ENCODE data around the gene KLHL29. TPM values are rescaled to one million over a fixed set of nuclear protein-coding genes. Genes with fewer than 3 reads are reported as not detected.

KLHL29 gene
- total RNA-seq, 1 donor from 2014 or later, result 2.3 TPM

DNA sequence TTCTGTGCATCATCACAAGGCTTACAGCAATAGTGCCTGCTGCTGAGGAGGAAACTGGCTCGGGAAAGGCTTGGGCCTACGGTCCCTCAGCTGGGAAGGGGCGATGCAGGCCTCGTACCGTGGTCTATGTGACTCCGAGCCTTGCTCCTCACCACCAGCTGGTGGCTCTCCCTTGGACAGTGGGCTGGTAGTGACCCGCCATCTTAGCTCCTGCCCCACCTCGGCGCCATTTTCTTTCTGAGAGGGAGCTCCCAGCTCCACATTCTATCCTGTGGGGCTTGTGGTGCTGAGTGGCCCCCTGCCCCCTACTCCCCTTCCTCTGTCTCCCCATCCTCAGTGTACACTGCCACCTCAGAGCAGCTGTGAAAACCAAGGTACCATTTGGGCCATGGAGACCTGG is 255.7 kb downstream of the KLHL29 start:
- no peak for ATAC-seq
- DNase-seq (ENCODE audit: low spot score), result no peak

DNA sequence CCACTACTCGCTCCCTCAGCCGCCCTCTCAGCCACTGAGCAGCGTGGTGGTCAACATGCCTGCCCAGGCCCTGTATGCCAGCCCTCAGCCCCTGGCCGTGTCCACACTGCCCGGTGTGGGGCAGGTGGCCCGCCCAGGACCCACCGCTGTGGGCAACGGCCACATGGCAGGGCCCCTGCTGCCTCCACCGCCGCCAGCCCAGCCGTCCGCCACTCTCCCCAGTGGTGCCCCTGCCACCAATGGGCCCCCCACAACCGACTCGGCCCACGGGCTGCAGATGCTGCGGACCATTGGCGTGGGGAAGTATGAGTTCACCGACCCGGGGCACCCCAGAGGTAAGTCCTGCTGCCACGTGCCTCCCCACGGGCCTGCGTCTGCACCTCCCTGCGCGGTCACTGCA is 257.5 kb downstream of the KLHL29 start:
- no peak for DNase-seq (ENCODE audit: low spot score)
- no peak for ATAC-seq

DNA sequence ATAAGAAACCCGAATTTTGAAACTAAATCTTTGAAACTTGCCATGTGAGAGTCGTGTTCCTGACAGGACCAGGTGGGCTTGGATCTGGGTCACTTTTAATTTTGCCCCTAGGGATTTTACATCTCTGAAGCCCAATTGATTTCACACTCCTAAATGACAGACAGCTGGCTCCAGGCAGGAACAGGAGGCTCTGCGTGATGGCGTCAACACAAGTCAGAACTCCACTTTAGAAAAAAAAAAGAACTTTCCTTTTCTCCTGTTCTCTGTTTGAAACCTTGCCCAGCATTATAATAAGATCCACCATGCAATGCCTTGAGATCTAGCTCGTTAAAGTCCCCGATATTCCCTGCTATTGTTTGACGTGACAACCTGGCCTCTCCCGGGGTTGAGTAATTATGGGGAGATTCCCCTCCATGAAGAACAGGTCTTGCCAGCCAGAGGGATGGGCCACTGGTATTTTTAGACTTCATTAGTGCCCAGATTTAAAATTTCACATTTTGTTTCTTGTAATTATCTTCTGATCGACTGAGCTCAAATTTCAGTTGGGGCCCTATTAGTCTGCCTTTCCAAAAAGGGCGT is 260.3 kb downstream of the KLHL29 start:
- DNase-seq (ENCODE audit: low spot score), result no peak
- ATAC-seq, result no peak

DNA sequence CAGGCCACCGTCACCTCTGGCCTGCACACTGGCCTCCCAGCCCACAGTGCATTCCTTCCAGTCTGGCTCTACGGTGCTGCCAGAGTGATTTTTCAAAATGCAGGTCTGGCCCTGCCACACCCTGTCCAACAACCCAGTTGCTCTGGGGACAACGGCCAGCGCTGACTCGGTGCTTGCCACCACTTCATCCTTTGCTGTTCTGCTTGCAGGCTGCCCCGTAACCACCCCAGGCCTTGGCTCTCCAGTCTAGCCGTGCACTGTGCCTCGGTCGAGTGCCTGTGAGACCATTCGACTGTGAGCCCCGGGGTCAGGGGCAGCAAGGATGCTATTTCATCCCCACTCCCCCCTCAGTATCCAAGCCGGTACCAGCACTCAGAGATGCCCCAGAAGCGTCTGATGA is 262.6 kb downstream of the KLHL29 start:
- DNase-seq (ENCODE audit: low spot score) (no peak), ATAC-seq (no peak)

DNA sequence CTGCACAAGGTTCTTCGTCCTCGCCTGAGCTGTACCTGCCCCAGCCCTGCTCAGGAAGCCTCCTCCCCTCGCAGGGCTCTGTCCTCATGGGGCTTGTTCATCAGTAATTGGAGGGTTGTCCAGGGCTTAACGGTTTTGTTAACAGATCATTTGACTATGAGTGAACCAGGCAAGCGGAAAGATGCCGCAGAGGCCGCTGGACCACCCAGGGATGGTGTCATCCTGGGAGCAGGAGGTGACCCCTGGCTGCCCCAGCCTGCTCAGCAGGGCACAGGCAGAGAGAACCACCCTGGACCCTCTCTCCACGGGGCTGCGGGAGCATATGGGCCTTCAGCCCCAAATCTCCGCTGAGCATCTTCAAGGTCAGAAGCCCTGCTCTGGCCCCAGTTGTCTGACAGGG is 264.3 kb downstream of the KLHL29 start:
- no peak for DNase-seq (ENCODE audit: low spot score)
- ATAC-seq, result no peak

DNA sequence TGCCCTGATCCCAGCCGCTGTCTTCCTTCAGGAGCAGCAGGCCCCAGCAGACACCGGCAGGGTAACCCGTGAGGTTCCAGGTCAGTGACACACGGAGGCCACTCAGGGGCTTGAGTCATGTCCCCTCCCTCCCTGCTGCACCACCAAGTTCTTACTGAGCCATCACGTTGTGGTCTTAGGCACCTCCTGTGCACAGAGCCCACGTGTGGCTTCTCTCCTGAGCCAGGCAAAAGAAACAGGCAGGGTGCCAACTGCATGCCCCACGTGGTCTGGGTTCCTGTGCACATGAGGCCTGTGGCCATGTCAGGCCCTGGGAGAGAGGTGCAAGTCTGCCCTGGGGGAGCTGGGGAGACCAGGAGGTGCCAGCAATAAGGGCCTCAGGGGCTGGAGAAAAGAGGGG is 264.8 kb downstream of the KLHL29 start:
- ATAC-seq, result no peak
- DNase-seq (ENCODE audit: low spot score), result no peak

DNA sequence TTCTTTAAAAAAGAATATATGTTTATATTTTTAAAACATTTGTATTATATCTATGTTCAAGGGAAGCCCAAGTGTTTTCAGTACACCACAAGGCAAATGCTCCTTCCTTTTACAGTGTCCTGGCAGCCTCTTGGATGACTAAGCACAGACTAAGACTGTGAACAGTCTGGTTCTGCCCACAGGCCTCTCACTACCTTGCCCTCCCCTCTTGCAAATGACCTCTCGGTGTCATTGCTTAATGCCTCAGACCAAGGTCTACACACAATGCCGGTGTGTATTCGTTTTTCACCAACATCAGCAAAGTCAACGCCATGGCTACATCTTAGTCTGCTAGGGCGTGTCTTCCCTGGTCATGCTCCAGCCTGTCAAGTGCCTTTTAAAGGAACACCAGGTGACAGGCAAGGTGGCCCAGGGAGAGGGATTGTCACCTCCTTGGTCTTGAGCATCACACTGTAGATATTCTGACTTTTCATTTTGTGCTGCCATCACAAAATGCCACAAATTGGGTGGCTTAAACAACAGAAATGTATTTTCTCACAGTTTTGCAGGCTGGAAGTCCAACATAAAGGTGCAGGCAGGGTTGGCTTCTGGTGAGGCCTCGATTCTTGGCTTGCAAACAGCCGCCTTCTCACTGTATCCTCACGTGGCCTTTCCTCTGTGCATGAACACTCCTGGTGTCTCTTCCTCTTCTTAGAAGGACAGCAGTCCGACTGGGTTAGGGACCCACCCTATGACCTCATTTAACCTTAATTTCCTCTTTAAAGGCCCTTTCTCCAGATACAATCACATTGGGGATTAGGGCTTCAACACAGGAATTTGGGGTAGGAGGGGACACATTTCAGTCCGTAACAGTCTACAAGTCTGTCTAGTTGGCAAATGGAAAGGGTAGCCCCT is 266.5 kb downstream of the KLHL29 start:
- ATAC-seq, result no peak
- no peak for DNase-seq (ENCODE audit: low spot score)

DNA sequence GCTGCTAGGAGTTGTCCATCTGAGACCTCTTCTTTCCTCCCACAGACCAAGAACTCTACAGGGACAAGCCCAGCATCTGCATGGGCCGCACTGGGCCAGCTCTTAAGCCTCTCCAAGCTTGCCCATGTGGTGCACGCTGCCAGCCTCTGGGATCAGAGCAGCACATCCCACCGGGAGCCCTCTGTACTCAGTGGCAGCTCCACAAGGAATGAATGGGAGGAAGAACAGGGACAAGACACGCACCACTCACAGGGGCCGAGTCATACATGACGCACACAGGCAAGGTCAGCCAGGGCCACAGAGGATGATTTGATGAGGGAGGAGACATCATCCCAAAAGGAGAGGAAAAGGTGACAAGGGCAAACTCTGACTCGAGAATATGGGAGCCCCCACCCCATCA is 268.3 kb downstream of the KLHL29 start:
- no peak for DNase-seq (ENCODE audit: low spot score)

DNA sequence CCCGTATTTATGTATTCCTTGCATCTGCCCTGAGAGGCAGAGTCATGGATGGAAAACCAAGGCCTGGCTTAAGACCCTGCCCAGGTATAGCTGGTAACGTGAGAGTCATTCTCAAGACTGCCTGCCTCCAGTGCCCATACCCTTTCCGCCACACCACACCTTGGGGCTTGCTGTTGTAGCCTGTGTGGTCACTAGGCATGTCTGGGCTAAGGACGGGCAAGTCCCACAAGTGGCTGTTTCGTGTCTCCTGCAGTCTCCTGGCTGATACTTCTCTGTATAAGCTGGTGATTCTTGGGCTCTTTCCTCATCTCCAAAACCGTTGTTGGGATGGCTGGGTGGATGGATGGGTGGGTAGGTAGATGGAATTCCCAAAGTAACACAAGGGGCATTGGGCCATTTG is 269.8 kb downstream of the KLHL29 start:
- ATAC-seq, result no peak
- no peak for DNase-seq (ENCODE audit: low spot score)

More for the DNA sequence above, 268.3 kb downstream of the KLHL29 start:
- no peak for ATAC-seq

DNA sequence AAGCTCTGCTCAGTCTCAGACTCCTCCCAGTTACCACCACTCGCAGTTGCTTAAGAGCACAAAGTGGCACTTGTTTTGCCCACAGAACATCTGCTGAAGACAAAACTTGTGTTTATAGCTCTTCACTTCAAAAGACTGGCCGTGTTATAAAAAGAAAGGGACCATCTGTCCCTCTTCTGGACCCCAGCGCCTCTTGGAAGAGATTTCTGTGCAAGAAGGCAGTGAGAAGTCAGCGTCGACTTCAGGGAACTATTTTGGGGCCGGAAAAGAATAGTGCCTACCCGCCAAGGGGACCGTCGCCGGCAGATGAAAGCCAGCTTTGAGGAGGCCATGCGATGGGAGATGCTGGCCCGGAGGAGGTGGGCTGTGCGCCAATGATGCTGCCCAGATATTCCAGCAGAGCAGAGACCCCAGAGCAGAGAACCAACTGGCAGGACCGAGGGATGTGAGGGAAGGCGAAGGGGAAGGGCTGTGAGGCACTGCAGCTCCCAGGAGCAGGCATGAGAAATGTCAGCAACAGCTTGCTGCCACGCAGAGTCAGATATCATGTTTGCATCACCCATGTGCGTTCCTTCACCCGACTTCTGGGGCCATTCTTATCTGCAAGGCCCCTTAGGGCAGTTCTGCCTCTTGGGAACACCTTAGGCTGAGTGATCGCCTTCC is 271.1 kb downstream of the KLHL29 start:
- ATAC-seq (no peak), DNase-seq (ENCODE audit: low spot score) (no peak)

DNA sequence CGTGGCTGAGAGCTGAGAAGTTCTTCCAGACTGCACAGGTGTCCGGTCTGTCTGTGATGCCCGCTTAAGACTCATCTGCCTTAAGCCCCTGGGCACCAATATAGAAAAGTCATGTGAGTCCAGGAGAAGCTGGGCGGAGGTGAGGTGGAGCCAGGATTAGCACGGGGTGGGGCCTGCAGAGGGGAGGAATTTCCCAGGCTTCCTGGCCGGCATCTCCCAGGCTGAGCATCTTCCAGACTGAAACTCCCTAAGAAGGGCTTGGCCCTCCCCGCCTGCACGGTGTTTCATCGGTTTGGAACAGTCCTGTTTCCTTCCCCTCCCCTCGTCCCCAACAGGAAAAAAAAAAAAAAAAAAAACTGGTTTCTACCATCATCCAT is 271.6 kb downstream of the KLHL29 start:
- DNase-seq (ENCODE audit: low spot score), result no peak

DNA sequence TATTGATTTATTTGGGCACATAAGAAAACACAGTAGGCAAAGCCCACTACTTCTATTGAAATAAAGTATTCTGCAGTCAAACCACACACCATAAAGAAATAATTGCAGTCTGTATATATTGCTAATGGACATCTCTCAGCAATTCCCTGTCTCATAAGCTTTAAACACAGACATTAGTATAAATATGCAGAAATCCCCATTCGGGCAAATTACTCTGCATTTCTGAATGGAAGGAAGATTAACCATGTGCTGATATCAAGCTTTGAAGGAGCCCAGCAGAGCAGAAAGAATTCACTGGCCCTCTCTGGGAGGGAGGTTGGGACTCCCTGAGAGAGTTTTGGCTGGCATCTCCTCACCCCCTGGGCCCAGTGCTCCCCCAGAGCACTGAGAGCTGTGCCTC is 272.4 kb downstream of the KLHL29 start:
- ATAC-seq (no peak), DNase-seq (ENCODE audit: low spot score) (no peak)

More for the DNA sequence above, 271.6 kb downstream of the KLHL29 start:
- no peak for ATAC-seq

DNA sequence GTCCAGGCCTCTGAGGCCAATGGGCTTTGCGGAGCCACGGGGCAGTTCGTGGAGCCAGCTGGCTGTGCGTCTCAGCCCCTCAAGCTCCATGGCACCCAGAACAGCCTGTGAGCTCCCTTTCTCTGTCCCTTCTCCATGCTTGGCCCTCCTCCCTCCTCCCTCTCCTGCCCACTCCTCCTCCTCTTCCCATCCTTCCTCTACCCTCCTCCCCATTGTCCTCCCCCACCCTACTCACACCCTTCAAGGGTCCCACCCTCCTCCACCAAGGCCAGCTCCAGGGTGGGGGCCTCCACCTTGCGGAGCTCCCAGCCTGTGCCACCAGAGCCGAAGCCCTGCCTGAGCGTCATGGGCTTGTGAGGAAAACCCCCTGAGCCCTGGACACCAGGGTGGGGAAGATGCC is 273.0 kb downstream of the KLHL29 start:
- ATAC-seq, result no peak
- DNase-seq (ENCODE audit: low spot score), result no peak

DNA sequence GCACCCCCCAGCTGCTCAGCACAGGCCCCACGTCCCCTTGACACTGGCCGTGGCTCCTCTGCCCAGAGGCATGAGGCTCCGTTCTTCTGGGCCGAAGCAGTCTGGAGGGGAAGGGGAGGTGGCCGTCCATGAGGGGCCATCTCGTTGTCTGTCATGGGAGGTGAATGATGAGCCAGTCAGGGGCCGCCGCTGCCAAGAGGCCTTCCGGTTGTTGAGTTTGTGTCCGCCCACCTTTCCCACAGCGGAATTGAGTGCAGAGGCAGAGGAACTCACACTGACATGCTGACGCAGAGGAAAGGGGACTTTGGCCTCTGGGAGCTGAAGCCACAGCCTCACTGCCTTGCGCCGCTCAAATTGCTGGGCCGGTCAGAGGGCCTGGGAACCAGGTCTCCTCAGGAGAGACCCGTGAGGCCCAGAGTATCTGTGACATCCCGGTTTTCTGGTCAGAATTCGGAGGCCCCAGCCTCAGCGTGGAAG is 273.5 kb downstream of the KLHL29 start:
- ATAC-seq (peak; percentile 88), DNase-seq (ENCODE audit: low spot score) (peak; percentile 55)

DNA sequence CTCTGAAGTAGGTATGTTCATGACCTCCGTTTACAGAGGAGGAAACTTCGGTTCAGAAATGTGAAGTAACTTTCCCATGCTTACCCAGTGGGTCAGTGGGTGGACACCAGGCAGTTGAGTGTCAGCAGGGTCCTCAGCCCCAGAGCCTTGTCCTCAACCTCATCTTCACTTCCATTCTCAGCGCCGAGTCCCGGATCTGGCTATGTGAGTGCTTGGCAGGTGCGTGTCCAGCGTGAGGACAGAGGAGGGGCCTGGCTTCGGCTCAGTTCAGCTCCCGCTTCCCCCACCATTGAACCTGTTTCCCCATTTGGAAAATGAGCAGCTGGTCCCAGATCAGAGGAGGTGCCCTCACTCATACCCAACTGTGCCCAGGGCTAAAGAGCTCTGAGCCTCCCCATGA is 274.3 kb downstream of the KLHL29 start:
- ATAC-seq, result no peak
- DNase-seq (ENCODE audit: low spot score), result no peak

DNA sequence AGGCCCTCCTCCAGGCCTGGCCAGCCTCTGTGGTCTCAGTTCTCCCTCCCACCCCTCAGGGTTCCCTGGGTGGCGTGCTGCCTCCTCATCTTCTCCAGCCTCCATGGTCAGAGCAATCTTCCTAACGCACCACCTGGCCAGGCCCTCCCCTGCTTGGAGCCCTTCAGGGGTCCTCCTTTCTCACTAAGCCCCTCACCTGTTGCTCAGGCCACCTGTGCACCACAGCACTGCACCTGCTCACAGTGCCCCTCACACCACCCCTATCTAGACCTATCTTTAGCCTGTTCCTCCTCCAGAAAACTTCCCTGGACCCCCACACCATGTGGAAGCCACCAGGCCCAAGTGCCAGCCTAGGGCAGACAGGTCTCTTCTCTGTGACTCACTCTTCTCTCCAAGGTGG is 274.8 kb downstream of the KLHL29 start:
- no peak for ATAC-seq
- no peak for DNase-seq (ENCODE audit: low spot score)

DNA sequence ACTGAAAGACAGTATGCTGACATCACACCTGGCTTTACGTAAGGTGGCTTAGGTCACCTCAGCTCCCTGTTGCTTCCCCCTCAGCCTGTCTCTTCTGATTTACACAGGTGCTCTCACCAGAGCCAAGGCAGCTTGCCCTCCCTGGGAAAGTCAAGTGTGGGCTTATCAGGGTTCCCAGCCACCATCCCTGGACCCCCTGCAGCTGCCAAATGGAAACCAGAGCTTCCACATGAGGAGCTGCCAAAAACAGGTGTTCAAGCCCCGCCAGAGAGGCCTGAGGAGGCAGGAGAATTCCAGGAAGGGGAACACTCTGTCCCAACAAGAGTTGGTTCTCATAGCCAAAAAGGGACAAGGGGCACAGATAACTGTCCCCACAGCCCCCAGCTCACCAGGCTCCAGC is 275.3 kb downstream of the KLHL29 start:
- ATAC-seq (no peak), DNase-seq (ENCODE audit: low spot score) (no peak)

DNA sequence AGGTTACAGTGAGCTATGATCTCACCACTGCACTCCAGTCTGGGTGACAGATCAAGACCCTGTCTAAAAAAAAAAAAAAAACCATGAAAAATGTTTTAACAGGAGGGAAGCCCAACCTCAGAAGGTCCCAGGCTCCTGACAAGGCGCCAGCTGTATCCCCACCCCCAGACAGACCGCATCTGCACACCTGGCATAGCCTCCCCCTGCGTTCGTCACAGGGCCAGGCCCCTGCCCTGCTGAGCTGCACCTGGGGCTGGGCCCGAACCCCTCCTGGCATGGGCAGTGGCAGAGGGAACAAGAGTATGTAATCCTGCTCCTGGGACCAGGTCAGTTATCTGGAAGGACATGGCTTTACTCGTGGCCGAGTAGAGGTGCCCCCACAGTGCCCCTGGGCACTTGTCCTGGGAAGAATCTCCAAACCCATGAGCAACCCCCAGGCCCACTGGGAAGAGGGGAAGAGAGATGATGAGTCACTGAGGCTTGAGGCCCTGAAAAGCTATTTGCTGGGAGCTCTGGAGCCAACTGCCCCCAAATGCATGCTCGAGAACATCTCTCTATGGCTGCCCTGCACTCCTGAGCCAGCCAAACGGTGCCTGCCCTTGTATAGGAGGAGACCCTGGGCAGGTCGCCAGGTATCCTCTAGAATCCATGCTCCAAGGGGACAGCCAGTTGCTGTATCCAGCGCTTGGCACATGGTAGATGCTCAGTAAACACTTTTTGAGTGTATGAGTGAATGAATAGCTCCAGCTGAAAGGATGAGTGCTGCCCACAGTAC is 276.5 kb downstream of the KLHL29 start:
- ATAC-seq (no peak), DNase-seq (ENCODE audit: low spot score) (no peak)

DNA sequence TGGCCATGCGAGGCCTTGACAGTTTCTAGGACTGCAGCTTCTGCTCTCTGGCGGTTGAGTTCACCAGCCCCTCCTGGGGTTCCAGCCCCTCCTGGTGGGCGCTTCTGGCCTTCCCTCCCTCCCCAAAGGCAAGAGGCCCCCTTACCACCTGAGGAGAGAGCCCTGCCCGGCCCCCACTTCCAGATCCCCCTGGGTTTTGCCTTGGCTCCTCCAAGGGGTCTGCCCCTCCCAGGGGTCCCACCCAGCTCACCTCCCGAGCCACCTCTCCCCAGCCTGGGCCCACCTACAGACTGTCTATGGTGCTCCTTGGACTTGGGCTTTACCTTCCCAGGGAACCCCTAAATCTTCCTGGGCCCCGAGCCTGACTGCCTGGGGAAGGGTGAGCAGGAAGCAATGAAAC is 277.5 kb downstream of the KLHL29 start:
- ATAC-seq (no peak), DNase-seq (ENCODE audit: low spot score) (no peak)

DNA sequence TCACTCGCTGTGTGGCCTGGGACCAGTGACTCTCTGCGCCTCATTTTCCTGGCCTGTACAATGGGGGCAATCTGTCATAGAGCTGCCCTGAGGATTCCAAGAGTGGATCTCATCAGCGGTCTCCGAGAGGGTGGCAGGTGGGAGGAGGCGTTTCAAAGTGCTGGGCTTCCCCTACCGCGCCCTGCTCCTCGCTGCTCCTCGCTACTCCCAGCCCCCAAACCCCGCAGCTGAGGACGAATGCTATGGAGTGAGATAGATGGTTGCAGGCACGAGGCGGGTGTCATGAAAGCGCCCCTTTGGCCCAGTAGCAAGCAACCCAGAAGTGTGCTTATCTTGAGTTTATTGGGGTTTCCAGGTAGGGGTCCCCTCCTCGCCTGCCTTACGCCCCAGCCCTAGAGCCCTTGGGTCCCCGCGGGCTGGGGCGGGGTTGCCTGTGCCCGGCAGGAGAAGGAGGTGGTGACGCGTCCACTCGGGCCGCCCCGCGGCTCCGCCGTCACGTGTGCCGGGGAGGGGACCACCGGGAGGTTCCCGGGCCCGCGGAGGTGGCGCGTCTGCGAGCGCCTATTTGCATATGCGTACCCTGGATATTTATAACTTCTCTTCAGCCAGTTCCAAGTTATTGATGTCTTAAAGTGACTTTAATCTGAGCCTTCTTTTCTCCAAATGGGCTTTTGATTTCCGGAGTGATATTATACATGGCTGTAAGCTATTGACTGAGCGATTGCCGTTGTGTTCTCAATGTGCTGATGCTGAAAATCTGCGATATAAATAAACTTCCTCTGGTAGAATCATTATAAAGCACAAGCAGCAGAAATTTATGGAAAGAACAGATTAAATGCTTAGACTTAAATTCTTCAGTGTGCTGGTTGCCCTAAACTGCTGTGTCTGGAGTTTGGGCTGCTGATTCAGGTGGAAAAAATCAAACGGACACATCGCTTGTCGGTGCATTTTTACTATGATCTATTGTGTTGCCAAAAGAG is 278.3 kb downstream of the KLHL29 start:
- ATAC-seq (peak; percentile 27), DNase-seq (ENCODE audit: low spot score) (no peak)
